Left ventricle myocardium inferior (tissue), 1 donor: ENCODE data around the gene PIGZ. TPM values are rescaled to one million over a fixed set of nuclear protein-coding genes. Genes with fewer than 3 reads are reported as not detected.

Source experiments
- DNase-seq: peaks from one replicate; pipeline ENCODE4 v3.0.0-alpha.2; 2020
- H3K27ac ChIP-seq: fragments of 200-600 bp; replicated peaks from 2 replicates; pipeline ENCODE4 v1.8.0; 2021
- H3K27me3 ChIP-seq: fragments of 200-600 bp; 2 replicates; pipeline ENCODE4 v1.8.0; 2021; ENCODE audit warnings: low read depth
- H3K36me3 ChIP-seq: fragments of 200-600 bp; 2 replicates; pipeline ENCODE4 v1.8.0; 2021
- H3K4me1 ChIP-seq: fragments of 200-600 bp; 2 replicates; pipeline ENCODE4 v1.8.0; 2021
- H3K4me3 ChIP-seq: fragments of 200-600 bp; 2 replicates; pipeline ENCODE4 v1.8.0; 2021; ENCODE audit warnings: mild to moderate bottlenecking, moderate library complexity
- H3K9me3 ChIP-seq: fragments of 200-600 bp; replicated peaks from 2 replicates; pipeline ENCODE4 v1.8.0; 2021
- CTCF ChIP-seq: fragments of 200-600 bp; IDR thresholded peaks from 2 replicates; pipeline ENCODE4 v1.8.0; 2021; ENCODE audit warnings: antibody characterized with exemption, mild to moderate bottlenecking, borderline replicate concordance
- intact Hi-C: fragments of 100-400 bp; cut with micrococcal nuclease; formaldehyde crosslinking; loops from one replicate; pipeline ENCODE4 v1.11.0; 2022
- total RNA-seq: library from RNA; stranded (reverse); fragmentation: NEBNext Ultra II Directional; extraction: Animal tissue kit (Norgen Biotek cat#: 25700); gene quantifications from one replicate; pipeline ENCODE4 v1.2.1, GENCODE V29; 2021
- donor health status: DM: no; HTN: yes; CAD: no; lungs with severe emphysema.

The PIGZ gene
- total RNA-seq, 1 donor from 2014 or later: 3.7 TPM

DNA sequence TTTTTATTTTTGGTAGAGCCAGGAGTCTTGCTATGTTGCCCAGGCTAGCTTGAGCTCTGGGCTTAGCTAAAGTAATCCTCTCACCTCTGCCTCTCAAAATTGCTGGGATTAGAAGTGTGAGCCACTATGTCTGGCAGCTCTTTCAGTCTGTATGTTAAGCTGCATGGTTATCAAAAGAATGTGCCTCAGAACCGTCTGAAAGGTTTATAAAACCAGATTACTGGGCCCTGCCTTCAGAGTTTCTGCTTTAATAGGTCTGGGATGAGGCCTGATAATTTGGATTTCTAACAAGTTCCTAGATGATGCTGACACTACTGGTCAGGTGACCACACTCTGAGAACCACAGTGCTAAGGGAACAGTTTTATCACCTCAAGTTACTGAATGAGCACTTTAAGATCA lies 66.3 kb downstream of the PIGZ start:
- no peak for TF ChIP-seq CTCF
- Histone ChIP-seq H3K27me3 (no peaks in the 10 kb centered on the region), H3K4me1 (no peaks in the 10 kb centered on the region), H3K4me3 (no peak overlapping the region), H3K9me3 (no peaks in the 10 kb centered on the region), H3K27ac (no peak overlapping the region), H3K36me3 (peaks cover 73% of the 10 kb centered on the region)
- no peak for DNase-seq
- intact Hi-C loops: no loop called here

GRCh38 chr3:196901768-196902167 lies 66.9 kb downstream of the PIGZ start:
- no peaks in the 10 kb centered on the region for H3K9me3 ChIP-seq
- no peak overlapping the region for H3K27ac ChIP-seq
- H3K36me3 ChIP-seq: peaks cover 72% of the 10 kb centered on the region
- no peak overlapping the region for H3K4me3 ChIP-seq
- DNase-seq: no peak
- TF ChIP-seq CTCF: no peak
- H3K4me1 ChIP-seq: no peaks in the 10 kb centered on the region
- intact Hi-C loops: no loop called here
- no peaks in the 10 kb centered on the region for H3K27me3 ChIP-seq

Other genes with a start within 250 kb of the PIGZ start
- gene PAK2, start 229.0 kb downstream of the PIGZ start, total RNA-seq: 45.7 TPM
- 16.7 TPM for gene SENP5, start 100.9 kb downstream of the PIGZ start, total RNA-seq
- 36.9 TPM for gene NCBP2, start 26.3 kb downstream of the PIGZ start, total RNA-seq
- gene MELTF, start 61.0 kb upstream of the PIGZ start, total RNA-seq: 9.6 TPM